DOHH2 (cell line): ENCODE results near the gene TNFAIP8L1.

Source experiments
- H3F3A ChIP-seq: fragments of 200-600 bp; sonication (generic), shearing (Covaris generic); 2 replicates; pipeline ENCODE4 v1.6.0; 2016; ENCODE audit warnings: antibody characterized with exemption, mild to moderate bottlenecking; ENCODE audit not compliant: control insufficient read depth, insufficient read depth
- H3K27ac ChIP-seq: fragments of 200-600 bp; sonication (generic); 2 replicates; pipeline ENCODE4 v1.5.1; 2014; ENCODE audit warnings: low read depth, mild to moderate bottlenecking, low read length, moderate library complexity
- H3K27me3 ChIP-seq: fragments of 200-600 bp; sonication (generic); 2 replicates; pipeline ENCODE4 v1.6.1; 2014; ENCODE audit warnings: mild to moderate bottlenecking, low read length, mixed read lengths; ENCODE audit not compliant: control insufficient read depth
- H3K36me3 ChIP-seq: fragments of 200-600 bp; sonication (generic); 2 replicates; pipeline ENCODE4 v1.6.1; 2014; ENCODE audit warnings: mild to moderate bottlenecking, low read length, moderate library complexity, mixed read lengths; ENCODE audit not compliant: control insufficient read depth
- H3K4me1 ChIP-seq: fragments of 200-600 bp; sonication (generic); 2 replicates; pipeline ENCODE4 v1.6.1; 2014; ENCODE audit warnings: mild to moderate bottlenecking, low read length, mixed read lengths; ENCODE audit not compliant: control insufficient read depth
- H3K4me2 ChIP-seq: fragments of 200-600 bp; sonication (generic); 2 replicates; pipeline ENCODE4 v1.6.0; 2014; ENCODE audit warnings: mild to moderate bottlenecking, low read length, moderate library complexity
- H3K4me3 ChIP-seq: fragments of 200-600 bp; sonication (generic); 2 replicates; pipeline ENCODE4 v1.5.1; 2014; ENCODE audit warnings: mild to moderate bottlenecking, low read length, mixed read lengths
- H3K79me2 ChIP-seq: fragments of 200-600 bp; sonication (generic); 2 replicates; pipeline ENCODE4 v1.6.1; 2014; ENCODE audit warnings: mild to moderate bottlenecking, low read length, mixed read lengths; ENCODE audit not compliant: control insufficient read depth
- H3K9me2 ChIP-seq: fragments of 200-600 bp; sonication (generic); replicated peaks from 2 replicates; pipeline ENCODE4 v1.6.1; 2014; ENCODE audit warnings: mild to moderate bottlenecking, low read length, mixed read lengths; ENCODE audit not compliant: control insufficient read depth
- H3K9me3 ChIP-seq: fragments of 200-600 bp; sonication (generic); 2 replicates; pipeline ENCODE4 v1.6.1; 2014; ENCODE audit warnings: antibody characterized with exemption, low read length, mixed read lengths; ENCODE audit not compliant: control insufficient read depth, insufficient read depth
- H4K20me1 ChIP-seq: fragments of 200-600 bp; sonication (generic); 2 replicates; pipeline ENCODE4 v1.6.0; 2014; ENCODE audit warnings: low read depth, mild to moderate bottlenecking, antibody characterized with exemption, low read length, moderate library complexity; ENCODE audit not compliant: control insufficient read depth, insufficient read depth
- CTCF ChIP-seq: fragments of 200-600 bp; sonication (generic); IDR thresholded peaks from one replicate; pipeline ENCODE4 v1.5.1; 2014; ENCODE audit warnings: antibody characterized with exemption, mild to moderate bottlenecking, low read depth, low read length; ENCODE audit not compliant: poor library complexity, severe bottlenecking
- EZH2phosphoT487 ChIP-seq: fragments of 200-600 bp; sonication (generic); IDR thresholded peaks from 2 replicates; pipeline ENCODE4 v1.6.1; 2017; ENCODE audit warnings: borderline replicate concordance, mild to moderate bottlenecking, antibody characterized with exemption, low read length, moderate library complexity, mixed read lengths

TNFAIP8L1 gene

GRCh38 chr19:4638317-4638716 lies 999 bp upstream of the TNFAIP8L1 start:
- no peaks in the 10 kb centered on the region for H3K9me2 ChIP-seq
- H3K4me3 ChIP-seq: peak overlapping the region; percentile 62; the same call in 1 of the 2 replicates
- no peaks in the 10 kb centered on the region for H3K9me3 ChIP-seq
- TF ChIP-seq EZH2phosphoT487 (no peak), CTCF (no peak)
- H3K79me2 ChIP-seq: peaks cover 8% of the 10 kb centered on the region
- H3F3A ChIP-seq: peaks cover 2% of the 10 kb centered on the region; the same call in 1 of the 2 replicates
- peak overlapping the region; percentile 57 for H3K27ac ChIP-seq
- H3K36me3 ChIP-seq: no peaks in the 10 kb centered on the region
- H3K27me3 ChIP-seq: peaks cover 3% of the 10 kb centered on the region; the same call in 1 of the 2 replicates
- no peaks in the 10 kb centered on the region for H4K20me1 ChIP-seq
- peaks cover 27% of the 10 kb centered on the region for H3K4me1 ChIP-seq
- H3K4me2 ChIP-seq: peak overlapping the region; percentile 66

DNA sequence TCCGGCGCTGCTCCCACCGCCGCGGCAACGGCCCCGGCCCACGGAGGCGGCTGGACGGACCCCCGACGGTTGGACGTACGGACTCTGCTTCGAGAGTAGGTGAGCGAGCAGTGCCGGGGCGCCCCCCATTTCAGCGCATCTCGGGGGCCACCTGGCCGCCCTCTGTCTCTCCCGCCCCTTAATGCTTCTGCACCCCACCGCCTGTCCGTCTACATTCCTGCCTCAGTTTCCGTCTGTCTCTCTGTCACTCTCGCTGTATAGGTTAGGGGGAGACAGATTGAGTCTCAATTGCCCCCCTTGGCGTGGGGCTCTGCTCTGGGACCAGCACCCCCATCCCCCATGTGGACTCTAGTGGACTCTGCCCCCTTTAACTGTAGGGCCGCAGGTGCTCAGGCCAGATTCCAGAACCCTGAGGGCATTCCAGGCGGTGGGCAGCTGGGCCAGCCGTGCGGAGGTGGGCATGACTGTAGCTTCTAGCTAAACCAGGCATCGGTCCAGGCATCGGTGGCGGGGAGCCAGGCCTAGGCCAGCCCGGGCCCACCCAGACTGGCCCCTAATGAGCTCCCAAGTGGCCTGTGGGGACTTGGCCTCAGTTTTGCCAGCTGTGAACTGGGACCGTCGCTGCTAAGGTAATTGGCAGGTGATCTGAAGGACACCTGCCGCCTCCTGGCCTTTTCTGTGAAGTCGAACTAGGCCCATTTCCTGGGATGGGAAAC lies 373 bp downstream of the TNFAIP8L1 start:
- Histone ChIP-seq H4K20me1 (no peaks in the 10 kb centered on the region), H3K27ac (no peak overlapping the region), H3K9me2 (no peaks in the 10 kb centered on the region), H3K27me3 (0 out of 2 replicates have a peak, but pooled peaks cover 3% of the 10 kb centered on the region), H3K36me3 (no peaks in the 10 kb centered on the region), H3K4me2 (peak overlapping the region; percentile 100), H3F3A (peaks cover 2% of the 10 kb centered on the region; the same call in 1 of the 2 replicates), H3K9me3 (no peaks in the 10 kb centered on the region), H3K79me2 (peaks cover 8% of the 10 kb centered on the region), H3K4me1 (peaks cover 27% of the 10 kb centered on the region), H3K4me3 (peak overlapping the region; percentile 97)
- TF ChIP-seq EZH2phosphoT487: no peak
- TF ChIP-seq CTCF: no peak

- no peak overlapping the region for H3K27ac ChIP-seq
Measured at GRCh38 chr19:4640247-4641000, 1.1 kb downstream of the TNFAIP8L1 start.

More at GRCh38 chr19:4640247-4641000, 1.1 kb downstream of the TNFAIP8L1 start:
- H3K4me1 ChIP-seq: peaks cover 27% of the 10 kb centered on the region
- 0 out of 2 replicates have a peak, but pooled peaks cover 3% of the 10 kb centered on the region for H3K27me3 ChIP-seq
- peaks cover 2% of the 10 kb centered on the region; the same call in 1 of the 2 replicates for H3F3A ChIP-seq
- H3K79me2 ChIP-seq: peaks cover 8% of the 10 kb centered on the region
- H3K4me2 ChIP-seq: peak overlapping the region; percentile 100
- TF ChIP-seq CTCF (no peak), EZH2phosphoT487 (no peak)
- H3K9me2 ChIP-seq: no peaks in the 10 kb centered on the region
- H3K4me3 ChIP-seq: peak overlapping the region; percentile 97
- no peaks in the 10 kb centered on the region for H3K36me3 ChIP-seq
- H3K9me3 ChIP-seq: no peaks in the 10 kb centered on the region
- H4K20me1 ChIP-seq: no peaks in the 10 kb centered on the region
